GM21723 (cell line): ENCODE data around the gene DNAH1.

Experiments used
- ATAC-seq: cut with Tn5 transposase; IDR thresholded peaks from one replicate; pipeline ENCODE4 v1.9.1; 2021; ENCODE audit warnings: mild to moderate bottlenecking, moderate library complexity; ENCODE audit not compliant: unreplicated experiment

The DNAH1 gene

GRCh38 chr3:52432225-52432624 lies 116.1 kb downstream of the DNAH1 start:
- ATAC-seq = no peak

DNA sequence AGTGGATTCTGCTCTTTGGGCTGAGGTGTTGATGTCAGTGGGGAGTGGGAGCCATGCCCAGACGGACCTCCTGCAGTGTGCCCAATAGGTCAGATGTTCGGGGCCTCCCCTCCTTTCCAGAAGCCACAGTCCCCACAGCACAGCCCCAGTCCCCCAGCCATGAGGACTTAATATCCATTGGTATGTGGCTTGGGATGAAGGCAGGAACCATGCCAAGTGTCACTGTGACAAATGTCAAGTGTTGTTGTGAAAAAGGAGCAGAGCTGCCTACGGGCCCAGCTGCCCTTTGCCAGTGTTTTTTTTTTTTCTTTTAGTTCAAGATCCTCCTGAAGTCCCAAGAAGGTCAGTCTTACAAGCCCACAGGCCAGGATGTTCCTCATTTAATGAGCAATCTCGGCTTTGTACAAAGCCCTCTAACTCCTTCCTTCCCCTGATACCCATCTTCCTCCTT lies 116.6 kb downstream of the DNAH1 start:
- no peak for ATAC-seq

- ATAC-seq = no peak
Measured at GRCh38 chr3:52433328-52433995, 117.3 kb downstream of the DNAH1 start.

- no peak for ATAC-seq
Measured at GRCh38 chr3:52433996-52434479, 117.9 kb downstream of the DNAH1 start.

DNA sequence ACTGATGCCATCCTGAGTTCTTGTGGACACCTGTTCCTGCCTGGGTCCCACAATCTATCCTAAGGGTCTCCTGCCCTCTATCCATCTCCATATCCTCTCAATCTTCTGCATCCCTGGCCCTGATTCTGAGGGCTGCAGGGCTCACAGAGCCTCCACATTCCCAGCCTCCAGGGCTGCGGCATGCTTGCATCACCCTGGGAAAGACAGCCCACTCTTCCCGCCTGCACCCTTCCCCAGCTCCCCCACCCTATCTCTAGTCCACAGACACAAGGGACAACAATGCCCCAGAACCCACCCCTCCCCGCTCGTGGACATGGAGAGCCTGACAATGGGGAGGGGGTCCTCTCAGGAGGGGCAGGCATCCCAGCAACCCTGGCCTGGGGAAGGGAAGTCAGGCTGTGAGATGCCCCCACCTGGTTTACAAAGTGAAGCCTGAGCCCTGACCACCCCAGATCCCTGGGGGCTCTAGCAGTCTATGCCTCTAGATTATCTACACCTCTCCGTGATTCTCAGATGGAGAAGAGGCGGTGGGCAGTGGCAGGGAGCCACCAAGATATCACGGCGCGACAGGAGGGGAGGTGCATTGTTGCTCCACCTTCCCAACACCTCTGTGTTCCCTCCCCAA lies 118.5 kb downstream of the DNAH1 start:
- ATAC-seq = no peak

DNA sequence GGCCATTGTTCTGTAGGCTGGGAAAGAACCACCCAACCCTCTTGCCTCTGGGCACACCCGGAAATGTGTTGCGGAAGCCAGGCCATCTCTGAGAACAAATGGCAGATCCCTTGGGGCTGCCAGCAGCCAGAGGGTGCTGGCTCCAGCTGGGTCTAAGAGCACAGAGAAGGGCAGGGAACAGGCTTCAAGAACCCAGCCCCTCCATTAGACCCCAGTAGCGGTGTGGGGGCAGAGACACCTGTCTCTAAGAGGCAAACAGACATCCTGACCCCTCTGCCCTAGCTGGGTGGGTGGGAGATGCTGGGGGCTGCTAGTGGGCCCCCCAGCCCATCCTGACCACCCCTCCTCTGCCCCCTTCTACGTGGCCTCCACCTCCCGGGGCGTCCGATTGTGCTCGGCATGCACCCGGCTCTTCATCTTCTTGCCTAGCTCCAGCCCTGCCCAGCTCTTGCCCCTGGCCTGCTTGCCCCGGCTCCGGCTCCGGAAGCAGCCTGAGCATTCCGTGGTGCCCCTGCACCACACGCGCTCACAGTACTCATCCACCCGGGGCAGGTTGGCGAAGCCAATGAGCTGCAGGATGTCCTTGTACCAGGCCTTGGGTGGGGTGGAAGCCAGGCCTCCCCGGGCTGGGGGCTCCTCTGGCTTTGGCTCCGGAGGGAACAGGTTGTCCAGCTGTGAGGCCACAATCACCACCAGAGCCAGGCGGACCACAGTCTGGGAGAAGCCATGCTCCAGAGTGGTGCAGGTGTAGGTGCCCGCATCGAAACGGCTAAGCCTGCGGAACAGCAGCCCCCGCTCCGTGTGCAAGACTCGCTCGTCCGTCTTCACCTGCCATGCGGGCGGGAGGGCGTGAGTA lies 119.4 kb downstream of the DNAH1 start:
- ATAC-seq = no peak

DNA sequence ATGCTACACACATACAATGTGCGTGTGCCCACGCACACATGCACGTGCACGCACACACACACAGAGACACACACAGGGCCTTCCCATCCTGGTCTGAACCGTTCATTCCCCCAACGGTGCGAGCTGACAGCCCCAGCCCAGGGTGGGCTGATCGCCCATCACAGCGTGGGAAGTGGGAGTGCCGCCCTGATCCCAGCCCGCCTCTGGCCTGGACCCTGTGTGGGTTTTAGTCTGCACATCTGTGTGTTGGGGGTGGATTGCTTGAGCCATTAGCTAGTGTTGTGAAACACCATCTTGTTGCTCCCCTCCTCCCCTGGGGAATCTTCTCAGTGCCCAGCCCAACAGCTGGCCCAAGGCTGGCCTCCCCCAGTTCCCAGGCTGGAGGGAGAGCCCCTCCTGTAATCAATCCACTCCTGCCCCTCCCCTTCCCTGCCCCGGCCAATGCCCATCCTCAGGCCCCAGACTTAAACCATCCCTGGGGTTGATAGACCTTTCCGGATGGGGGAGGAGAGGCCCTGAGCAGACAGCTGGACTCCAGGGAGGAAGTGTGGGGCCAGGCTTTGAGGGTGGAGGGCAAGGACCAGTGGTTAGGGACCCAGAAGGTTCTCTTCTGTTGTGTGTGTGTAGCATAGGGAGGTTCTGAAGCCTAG lies 120.5 kb downstream of the DNAH1 start:
- no peak for ATAC-seq

- ATAC-seq = no peak
Measured at GRCh38 chr3:52437326-52438103, 121.4 kb downstream of the DNAH1 start.

DNA sequence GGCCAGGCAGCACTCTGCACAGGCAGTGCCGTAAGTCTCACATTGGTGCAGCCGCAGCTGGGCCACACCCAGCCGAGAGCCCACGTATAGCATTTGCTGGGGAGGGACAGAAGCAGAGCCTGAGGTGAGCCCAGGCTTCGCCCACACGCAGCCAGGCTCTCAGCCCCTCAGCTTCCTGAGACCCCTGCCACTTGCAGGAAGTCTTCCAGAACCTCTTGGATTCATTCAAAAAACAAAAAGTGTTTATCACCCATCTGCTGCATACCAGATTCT lies 121.9 kb downstream of the DNAH1 start:
- ATAC-seq = no peak

DNA sequence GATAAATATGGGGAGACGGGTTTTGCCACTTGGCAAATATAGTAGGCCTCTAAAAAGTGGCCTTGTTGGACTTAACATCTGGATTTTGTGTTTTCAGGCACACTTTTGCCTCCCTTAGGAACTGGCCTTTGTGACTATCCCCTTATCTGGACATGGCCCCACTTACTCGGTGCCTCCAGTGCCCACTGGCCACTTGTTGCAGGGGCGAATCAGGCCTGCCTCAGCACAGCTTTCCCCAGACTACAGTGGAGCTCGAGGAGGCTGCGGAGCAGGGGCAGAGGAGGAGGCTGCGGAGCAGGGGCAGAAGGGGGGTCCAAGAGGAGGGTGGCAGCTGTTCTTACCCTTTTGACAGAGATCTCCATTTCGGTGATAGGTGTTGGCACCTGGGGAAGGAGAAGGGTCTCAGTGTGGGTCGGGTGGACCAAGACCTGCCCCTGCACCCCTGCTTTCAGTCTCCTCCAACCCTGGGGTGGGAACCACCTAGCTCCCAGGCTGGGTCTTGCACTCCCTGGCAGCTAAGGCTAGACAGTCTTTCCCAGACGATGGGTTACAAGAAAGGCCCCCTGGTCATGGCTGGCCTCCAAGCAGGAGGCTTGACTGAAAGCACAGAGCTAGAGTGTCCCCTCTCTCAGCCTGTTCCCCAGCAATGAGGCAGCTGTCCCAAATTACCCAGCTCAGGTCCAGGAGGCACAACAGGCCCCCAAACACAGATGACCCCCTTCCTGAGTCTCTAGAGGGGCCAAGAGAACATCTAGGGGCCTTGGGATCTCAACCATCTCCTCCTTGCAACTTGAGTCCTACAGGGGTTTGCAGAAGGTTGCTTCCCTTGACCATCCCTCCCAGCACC lies 122.7 kb downstream of the DNAH1 start:
- no peak for ATAC-seq

DNA sequence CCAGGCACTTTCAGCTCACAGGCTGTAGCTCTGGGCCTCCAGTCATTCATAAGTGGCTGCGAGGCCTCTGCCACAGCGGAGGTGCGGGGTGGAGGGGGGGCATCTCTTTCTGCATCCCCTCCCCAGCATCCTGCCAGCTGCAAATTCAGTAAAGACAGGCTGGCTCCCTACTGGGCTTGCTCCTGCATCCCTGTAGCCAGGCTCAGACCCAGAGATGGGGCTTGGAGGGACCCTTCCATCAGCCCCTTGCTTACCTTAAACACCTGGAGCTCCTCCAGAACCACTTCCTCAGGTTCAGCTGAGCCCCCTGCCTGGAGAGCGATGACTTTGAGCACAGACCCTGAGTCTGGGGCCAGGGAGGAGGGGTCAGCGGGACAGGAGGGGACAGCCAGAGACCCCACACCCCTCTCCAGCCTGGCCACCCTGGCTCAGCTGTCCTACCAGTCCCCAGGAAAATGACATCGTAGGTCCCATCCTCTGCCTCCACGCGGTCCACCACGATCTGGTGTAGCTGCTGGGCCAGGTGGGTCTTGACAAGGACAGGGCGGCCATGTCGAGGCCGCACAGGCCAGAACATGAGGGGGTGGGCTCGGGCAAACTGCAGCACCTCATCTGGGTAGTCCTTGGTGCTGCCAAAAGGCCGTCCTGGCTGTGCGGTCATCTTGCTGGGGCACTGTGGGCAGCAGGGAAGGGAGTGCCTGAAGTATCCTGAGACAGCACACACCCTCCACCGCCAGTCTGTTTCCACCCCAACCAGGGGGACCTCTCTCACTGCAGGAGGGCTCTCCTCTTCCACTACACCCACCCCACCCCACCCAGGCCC lies 123.5 kb downstream of the DNAH1 start:
- no peak for ATAC-seq

GRCh38 chr3:52440249-52440551 lies 124.1 kb downstream of the DNAH1 start:
- no peak for ATAC-seq

DNA sequence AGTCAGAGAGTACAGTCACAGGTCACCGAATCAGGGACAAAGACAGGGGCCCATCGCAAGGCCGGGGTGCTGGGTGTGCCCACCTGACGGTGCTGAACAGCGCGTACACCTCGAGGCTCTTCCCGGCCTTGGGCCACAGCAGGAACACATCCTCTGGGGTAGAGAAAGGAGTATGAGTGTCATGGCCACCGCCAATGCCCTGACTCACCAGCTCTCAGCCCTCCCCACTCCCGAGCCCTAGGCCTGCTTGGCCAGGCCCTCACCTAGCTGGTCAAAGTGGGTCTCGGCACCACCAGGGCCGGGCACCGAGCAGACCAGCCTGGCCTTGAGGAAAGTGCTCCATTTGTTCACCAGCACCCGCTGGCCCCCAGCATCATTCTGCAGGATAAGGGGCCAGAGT lies 124.6 kb downstream of the DNAH1 start:
- no peak for ATAC-seq

- no peak for ATAC-seq
Measured at GRCh38 chr3:52441091-52441771, 125.1 kb downstream of the DNAH1 start.

- ATAC-seq = no peak
Measured at GRCh38 chr3:52441772-52442332, 125.7 kb downstream of the DNAH1 start.

- ATAC-seq = no peak
Measured at GRCh38 chr3:52442409-52443267, 126.5 kb downstream of the DNAH1 start.

- ATAC-seq = no peak
Measured at GRCh38 chr3:52443268-52443610, 127.1 kb downstream of the DNAH1 start.
